ENCODE results near the gene LRRC55. TPM values are rescaled to one million over a fixed set of nuclear protein-coding genes. Genes with fewer than 3 reads are reported as not detected.

LRRC55 gene
- total RNA-seq, 1 experiment from 2014 or later, result 0.79 TPM

- no peak for TF ChIP-seq GRHL2 (CRISPR knock-in tag; IDR thresholded peaks at IDR 0.05; ENCODE audit: insufficient replicate concordance, severe bottlenecking)
- TF ChIP-seq ZNF219 (CRISPR knock-in tag; IDR thresholded peaks at IDR 0.05; ENCODE audit: borderline replicate concordance), result no peak
- no peak for TF ChIP-seq NFE2L1 (CRISPR knock-in tag; IDR thresholded peaks at IDR 0.05)
- no peak for TF ChIP-seq ZNF281 (CRISPR knock-in tag; IDR thresholded peaks at IDR 0.05)
- no peak for TF ChIP-seq ZNF416 (CRISPR knock-in tag; IDR thresholded peaks at IDR 0.05)
- TF ChIP-seq ERG (CRISPR knock-in tag; IDR thresholded peaks at IDR 0.05), result no peak
- TF ChIP-seq ZNF138 (CRISPR knock-in tag; conservative IDR thresholded peaks at IDR 0.05), result no peak
- TF ChIP-seq ETV6 (CRISPR knock-in tag; IDR thresholded peaks at IDR 0.05), result no peak
- no peak for TF ChIP-seq NR3C1 (CRISPR knock-in tag; conservative IDR thresholded peaks at IDR 0.05; ENCODE audit: low read depth)
- TF ChIP-seq JAZF1 (CRISPR knock-in tag; IDR thresholded peaks at IDR 0.05), result no peak
- no peak for TF ChIP-seq GABPB1 (CRISPR knock-in tag; IDR thresholded peaks at IDR 0.05)
- TF ChIP-seq PRRX2 (CRISPR knock-in tag; IDR thresholded peaks at IDR 0.05), result no peak
- TF ChIP-seq NR2C2 (CRISPR knock-in tag; IDR thresholded peaks at IDR 0.05), result no peak
- no peak for TF ChIP-seq JUN (CRISPR knock-in tag; IDR thresholded peaks at IDR 0.05)
- no peak for TF ChIP-seq RORB (CRISPR knock-in tag; IDR thresholded peaks at IDR 0.05)
- ATAC-seq (no peak), DNase-seq (ENCODE audit: low spot score) (no peak)
- Mint-ChIP-seq H3K27me3 (ENCODE audit: low read depth) (no peaks in the 10 kb centered on the region; the same call in 1 of the 2 replicates), H3K27ac (no peak overlapping the region), H3K36me3 (no peaks in the 10 kb centered on the region), H3K9me3 (no peaks in the 10 kb centered on the region), H3K4me3 (no peak overlapping the region), H3K4me1 (peaks cover 5% of the 10 kb centered on the region; the same call in 1 of the 2 replicates)
- POLR2A ChIA-PET, result interaction anchor here (0.7 kb wide), 1 partner anchor 28 kb away, joined by 8 read pairs; no protein-coding TSS in a partner anchor
- CTCF ChIA-PET, result interaction anchor here (0.5 to 12.4 kb wide), 2 partner anchors 116 to 212 kb away, joined by 4 to 363 read pairs; no protein-coding TSS in a partner anchor
Observed at GRCh38 chr11:57134284-57134683, 47.5 kb upstream of the LRRC55 start.

DNA sequence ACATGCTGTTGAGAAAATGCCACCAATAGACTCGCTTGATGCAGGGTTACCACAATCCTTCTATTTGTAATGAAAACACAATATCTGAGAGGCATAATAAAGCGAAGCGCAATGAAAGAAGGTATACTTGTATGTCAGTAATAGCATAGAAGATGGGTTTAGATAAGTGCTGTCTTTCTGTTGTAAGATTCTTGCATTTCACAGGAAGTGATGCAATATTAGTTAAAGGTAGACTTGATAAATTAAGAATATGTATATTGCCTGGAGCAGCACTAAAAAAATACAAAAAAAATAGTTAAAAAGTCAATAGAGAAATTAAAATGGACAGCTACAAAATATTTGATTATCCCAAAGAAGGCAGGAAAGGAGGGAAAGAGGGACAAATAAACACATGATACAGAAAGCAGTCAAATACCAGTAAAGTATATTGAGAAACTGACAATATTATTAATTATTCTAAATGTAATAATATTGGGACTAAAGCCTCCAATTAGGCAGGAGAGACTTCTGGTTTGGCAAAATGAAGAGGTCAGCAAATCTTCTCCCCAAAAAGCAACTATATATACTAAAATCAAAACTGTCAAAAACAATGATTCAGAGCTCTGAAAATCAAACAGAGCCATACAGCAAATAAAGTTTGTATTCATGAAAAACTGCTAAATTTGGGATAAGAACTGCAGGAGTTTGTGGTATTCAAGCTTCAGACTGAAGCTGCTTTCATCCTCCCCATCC is 46.6 kb upstream of the LRRC55 start:
- no peaks in the 10 kb centered on the region for H3K36me3 Mint-ChIP-seq
- H3K27ac Mint-ChIP-seq, result no peak overlapping the region
- no peak overlapping the region for H3K4me3 Mint-ChIP-seq
- ATAC-seq (no peak), DNase-seq (ENCODE audit: low spot score) (no peak)
- ChIA-PET POLR2A (interaction anchor here (0.7 kb wide), 1 partner anchor 28 kb away, joined by 8 read pairs; no protein-coding TSS in a partner anchor), CTCF (interaction anchor here (12.4 kb wide), 1 partner anchor 115 kb away, joined by 363 read pairs; no protein-coding TSS in a partner anchor)
- no peaks in the 10 kb centered on the region for H3K9me3 Mint-ChIP-seq
- H3K27me3 Mint-ChIP-seq (ENCODE audit: low read depth), result no peaks in the 10 kb centered on the region; the same call in 1 of the 2 replicates
- no peaks in the 10 kb centered on the region for H3K4me1 Mint-ChIP-seq
- TF ChIP-seq, protein P1, sequence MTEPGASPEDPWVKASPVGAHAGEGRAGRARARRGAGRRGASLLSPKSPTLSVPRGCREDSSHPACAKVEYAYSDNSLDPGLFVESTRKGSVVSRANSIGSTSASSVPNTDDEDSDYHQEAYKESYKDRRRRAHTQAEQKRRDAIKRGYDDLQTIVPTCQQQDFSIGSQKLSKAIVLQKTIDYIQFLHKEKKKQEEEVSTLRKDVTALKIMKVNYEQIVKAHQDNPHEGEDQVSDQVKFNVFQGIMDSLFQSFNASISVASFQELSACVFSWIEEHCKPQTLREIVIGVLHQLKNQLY (CRISPR knock-in tag; IDR thresholded peaks at IDR 0.05), result no peak
- TF ChIP-seq, protein P2, sequence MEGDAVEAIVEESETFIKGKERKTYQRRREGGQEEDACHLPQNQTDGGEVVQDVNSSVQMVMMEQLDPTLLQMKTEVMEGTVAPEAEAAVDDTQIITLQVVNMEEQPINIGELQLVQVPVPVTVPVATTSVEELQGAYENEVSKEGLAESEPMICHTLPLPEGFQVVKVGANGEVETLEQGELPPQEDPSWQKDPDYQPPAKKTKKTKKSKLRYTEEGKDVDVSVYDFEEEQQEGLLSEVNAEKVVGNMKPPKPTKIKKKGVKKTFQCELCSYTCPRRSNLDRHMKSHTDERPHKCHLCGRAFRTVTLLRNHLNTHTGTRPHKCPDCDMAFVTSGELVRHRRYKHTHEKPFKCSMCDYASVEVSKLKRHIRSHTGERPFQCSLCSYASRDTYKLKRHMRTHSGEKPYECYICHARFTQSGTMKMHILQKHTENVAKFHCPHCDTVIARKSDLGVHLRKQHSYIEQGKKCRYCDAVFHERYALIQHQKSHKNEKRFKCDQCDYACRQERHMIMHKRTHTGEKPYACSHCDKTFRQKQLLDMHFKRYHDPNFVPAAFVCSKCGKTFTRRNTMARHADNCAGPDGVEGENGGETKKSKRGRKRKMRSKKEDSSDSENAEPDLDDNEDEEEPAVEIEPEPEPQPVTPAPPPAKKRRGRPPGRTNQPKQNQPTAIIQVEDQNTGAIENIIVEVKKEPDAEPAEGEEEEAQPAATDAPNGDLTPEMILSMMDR (IDR thresholded peaks at IDR 0.05), result no peak
- TF ChIP-seq ZNF416 (CRISPR knock-in tag; IDR thresholded peaks at IDR 0.05) (no peak), FOXJ3 (CRISPR knock-in tag; IDR thresholded peaks at IDR 0.05; ENCODE audit: borderline replicate concordance) (no peak), MXD4 (CRISPR knock-in tag; IDR thresholded peaks at IDR 0.05; ENCODE audit: borderline replicate concordance) (no peak), CREB1 (CRISPR knock-in tag; IDR thresholded peaks at IDR 0.05) (no peak)

Data from WTC11 (cell line).